NCI-H2029 treated with DMSO at 0.1 percent for 48 hours (cell line): ENCODE data around the gene ZNF865.
"Not testable (repeated sequence)": the region's sequence is repeated elsewhere in the genome, so short reads cannot be mapped to it uniquely, and the experiment has no call there.

Experiments used
- DNase-seq: peaks from one replicate; lab custom pipeline; 2025; lab: John Stamatoyannopoulos, UW

The ZNF865 gene

GRCh38 chr19:55605637-55606470 lies at the start of gene ZNF865:
Gene ZNF865, plus strand, starts transcription at chr19:55605647. Its CDS starts 7,972 bp downstream, at chr19:55613619.
- DNase-seq = peak; percentile 62

GRCh38 chr19:55559684-55560083 lies 45.8 kb upstream of the ZNF865 start:
- no peak for DNase-seq

GRCh38 chr19:55563261-55563690 lies 42.2 kb upstream of the ZNF865 start:
- peak; percentile 23 for DNase-seq

- DNase-seq = no peak
Measured at GRCh38 chr19:55566823-55567222, 38.6 kb upstream of the ZNF865 start.

- no peak for DNase-seq
Measured at GRCh38 chr19:55567708-55568328, 37.6 kb upstream of the ZNF865 start.

GRCh38 chr19:55569477-55569876 lies 36.0 kb upstream of the ZNF865 start:
- not testable (repeated sequence) for DNase-seq

GRCh38 chr19:55573929-55574328 lies 31.5 kb upstream of the ZNF865 start:
- DNase-seq = not testable (repeated sequence)

GRCh38 chr19:55576746-55577145 lies 28.7 kb upstream of the ZNF865 start:
- no peak for DNase-seq

GRCh38 chr19:55578031-55578760 lies 27.3 kb upstream of the ZNF865 start:
- no peak for DNase-seq

- no peak for DNase-seq
Measured at GRCh38 chr19:55578761-55579747, 26.4 kb upstream of the ZNF865 start.

- no peak for DNase-seq
Measured at GRCh38 chr19:55579766-55580621, 25.5 kb upstream of the ZNF865 start.

GRCh38 chr19:55580628-55581144 lies 24.8 kb upstream of the ZNF865 start, which contains the start of gene ZNF579:
Gene ZNF579, minus strand, starts transcription at chr19:55580848. Its CDS starts 1,209 bp downstream, at chr19:55579639.
- DNase-seq = peak; percentile 80

GRCh38 chr19:55581145-55581822 lies 24.2 kb upstream of the ZNF865 start:
- DNase-seq = no peak

GRCh38 chr19:55581823-55582223 lies 23.6 kb upstream of the ZNF865 start:
- DNase-seq = peak; percentile 60

GRCh38 chr19:55582284-55582683 lies 23.2 kb upstream of the ZNF865 start:
- not testable (repeated sequence) for DNase-seq

GRCh38 chr19:55583897-55584296 lies 21.6 kb upstream of the ZNF865 start:
- DNase-seq = not testable (repeated sequence)

- DNase-seq = no peak
Measured at GRCh38 chr19:55584871-55585270, 20.6 kb upstream of the ZNF865 start.

GRCh38 chr19:55585658-55586339 lies 19.6 kb upstream of the ZNF865 start:
- peak; percentile 26 for DNase-seq
